ENCODE data around the gene DCTN5. TPM values are rescaled to one million over a fixed set of nuclear protein-coding genes. Genes with fewer than 3 reads are reported as not detected.

The DCTN5 gene
- total RNA-seq, 1 experiment from 2014 or later, result 84.8 TPM

GRCh38 chr16:23710008-23710407 is 68.7 kb downstream of the DCTN5 start:
- no TSS peak for BruUV-seq (replicated peaks)
- H3K4me1 ChIP-seq (replicated peaks; ENCODE audit: insufficient read depth), result peaks cover 19% of the 10 kb centered on the region
- H4K20me1 ChIP-seq (ENCODE audit: insufficient read depth), result no peaks in the 10 kb centered on the region
- TF ChIP-seq CTCF (conservative IDR thresholded peaks at IDR 0.05), result no peak
- TF ChIP-seq EZH2 (IDR thresholded peaks at IDR 0.05; ENCODE audit: low read depth), result no peak
- H3K27me3 ChIP-seq (ENCODE audit: insufficient read depth, low read depth), result no peaks in the 10 kb centered on the region
- no peaks in the 10 kb centered on the region for H3K9me2 ChIP-seq (ENCODE audit: insufficient read depth)
- H3K36me3 ChIP-seq (ENCODE audit: low read depth), result no peaks in the 10 kb centered on the region
- no peak for DNase-seq
- H2AFZ ChIP-seq, result no peak overlapping the region
- POLR2A ChIA-PET (ENCODE audit: unreplicated experiment), result no interaction called here
- H3K79me2 ChIP-seq (ENCODE audit: low read depth), result no peaks in the 10 kb centered on the region
- no peaks in the 10 kb centered on the region for H3K9me3 ChIP-seq (ENCODE audit: insufficient read depth, low read depth)
- H3K27ac ChIP-seq, result no peak overlapping the region
- H3K4me3 ChIP-seq, result no peak overlapping the region
- intact Hi-C loops (cut with micrococcal nuclease; ENCODE audit: unreplicated experiment), result no loop called here
- CTCF ChIA-PET, result no interaction called here
- no peak overlapping the region for H3K4me2 ChIP-seq
- peaks cover 12% of the 10 kb centered on the region; the same call in 1 of the 2 replicates for H3F3A ChIP-seq (ENCODE audit: insufficient read depth, low read depth)

GRCh38 chr16:23710504-23710903 is 69.2 kb downstream of the DCTN5 start:
- H3K27ac ChIP-seq, result no peak overlapping the region
- no peaks in the 10 kb centered on the region for H3K79me2 ChIP-seq (ENCODE audit: low read depth)
- H3F3A ChIP-seq (ENCODE audit: insufficient read depth, low read depth), result peaks cover 12% of the 10 kb centered on the region; the same call in 1 of the 2 replicates
- TF ChIP-seq EZH2 (IDR thresholded peaks at IDR 0.05; ENCODE audit: low read depth) (no peak), CTCF (conservative IDR thresholded peaks at IDR 0.05) (no peak)
- DNase-seq, result no peak
- no peak overlapping the region for H3K4me3 ChIP-seq
- H3K36me3 ChIP-seq (ENCODE audit: low read depth), result no peaks in the 10 kb centered on the region
- H4K20me1 ChIP-seq (ENCODE audit: insufficient read depth), result no peaks in the 10 kb centered on the region
- no TSS peak for BruUV-seq (replicated peaks)
- H3K4me2 ChIP-seq, result no peak overlapping the region
- H3K27me3 ChIP-seq (ENCODE audit: insufficient read depth, low read depth), result no peaks in the 10 kb centered on the region
- POLR2A ChIA-PET (ENCODE audit: unreplicated experiment), result no interaction called here
- H3K4me1 ChIP-seq (replicated peaks; ENCODE audit: insufficient read depth), result peaks cover 19% of the 10 kb centered on the region
- intact Hi-C loops (cut with micrococcal nuclease; ENCODE audit: unreplicated experiment), result no loop called here
- CTCF ChIA-PET, result no interaction called here
- no peak overlapping the region for H2AFZ ChIP-seq
- no peaks in the 10 kb centered on the region for H3K9me3 ChIP-seq (ENCODE audit: insufficient read depth, low read depth)
- no peaks in the 10 kb centered on the region for H3K9me2 ChIP-seq (ENCODE audit: insufficient read depth)

- peak; percentile 48 to 63 for DNase-seq
- no peaks in the 10 kb centered on the region for H4K20me1 ChIP-seq (ENCODE audit: insufficient read depth)
- ChIA-PET CTCF (no interaction called here), POLR2A (ENCODE audit: unreplicated experiment) (interaction anchor here (0.5 kb wide), 1 partner anchor 276 kb away, joined by 3 read pairs; no protein-coding TSS in a partner anchor)
- H3K4me1 ChIP-seq (replicated peaks; ENCODE audit: insufficient read depth), result peaks cover 19% of the 10 kb centered on the region
- H3K79me2 ChIP-seq (ENCODE audit: low read depth), result no peaks in the 10 kb centered on the region
- H3F3A ChIP-seq (ENCODE audit: insufficient read depth, low read depth), result peaks cover 12% of the 10 kb centered on the region; the same call in 1 of the 2 replicates
- TF ChIP-seq CTCF (conservative IDR thresholded peaks at IDR 0.05) (no peak), EZH2 (IDR thresholded peaks at IDR 0.05; ENCODE audit: low read depth) (no peak)
- H2AFZ ChIP-seq, result no peak overlapping the region
- H3K4me3 ChIP-seq, result no peak overlapping the region
- H3K9me3 ChIP-seq (ENCODE audit: insufficient read depth, low read depth), result no peaks in the 10 kb centered on the region
- H3K36me3 ChIP-seq (ENCODE audit: low read depth), result no peaks in the 10 kb centered on the region
- H3K27me3 ChIP-seq (ENCODE audit: insufficient read depth, low read depth), result peaks cover 4% of the 10 kb centered on the region; the same call in 1 of the 2 replicates
- H3K9me2 ChIP-seq (ENCODE audit: insufficient read depth), result no peaks in the 10 kb centered on the region
- TSS peak; percentile 25 for BruUV-seq (replicated peaks)
- no peak overlapping the region for H3K27ac ChIP-seq
- intact Hi-C loops (cut with micrococcal nuclease; ENCODE audit: unreplicated experiment), result no loop called here
- peak overlapping the region; percentile 45 for H3K4me2 ChIP-seq
These were observed 70.5 kb downstream of the DCTN5 start for GRCh38 chr16:23711785-23712184.
